NCI-H82 treated with DMSO at 0.1 percent for 48 hours (cell line): Measurements from ENCODE around the gene NOXA1.

Experiments
- DNase-seq: peaks from one replicate; lab custom pipeline; 2025; ENCODE audit not compliant: unreplicated experiment; lab: John Stamatoyannopoulos, UW

Gene NOXA1

DNA sequence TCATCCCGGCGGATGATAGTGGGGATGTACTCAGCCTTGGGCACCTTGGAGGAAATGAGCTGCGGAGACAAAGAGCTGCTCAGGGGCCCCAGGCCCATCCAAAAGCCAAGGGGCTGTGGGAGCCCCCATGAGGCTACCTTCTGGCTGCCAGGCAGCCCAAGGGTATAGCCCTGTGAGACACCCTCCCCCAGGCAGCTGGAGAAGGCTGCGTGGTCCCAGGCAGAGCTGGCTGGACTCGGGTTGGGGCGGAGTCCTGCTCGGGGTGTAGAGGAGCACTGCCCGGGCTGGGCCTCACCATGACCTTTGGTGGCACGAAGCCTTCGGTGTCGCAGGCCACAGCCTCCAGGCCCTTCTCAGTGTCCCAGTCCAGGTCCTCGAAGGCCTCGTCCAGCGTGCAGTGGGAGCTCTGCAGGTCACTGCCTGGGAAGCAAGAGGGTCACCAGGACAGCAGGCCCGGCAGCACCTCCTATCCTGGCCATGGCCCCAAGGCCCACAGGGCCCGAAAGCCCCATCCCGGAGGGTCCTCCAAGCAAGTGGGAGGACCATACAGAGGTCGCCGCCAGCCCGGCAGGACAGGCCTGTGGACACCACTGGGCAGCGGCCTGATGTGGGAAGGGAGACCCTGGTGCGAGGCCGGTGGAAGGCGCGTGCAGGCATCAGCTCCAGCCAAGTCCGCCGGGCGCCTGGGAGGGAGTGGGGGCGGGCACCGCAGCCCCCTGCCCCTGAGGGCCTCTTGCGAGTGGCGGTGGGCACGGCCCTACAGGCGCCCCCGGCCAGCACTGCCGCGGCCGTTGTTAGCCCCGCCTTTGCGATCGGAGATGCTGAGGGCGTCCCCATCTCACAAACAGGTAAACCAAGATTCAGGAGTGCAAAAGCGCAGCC is 29.8 kb downstream of the NOXA1 start:
- no peak for DNase-seq

DNA sequence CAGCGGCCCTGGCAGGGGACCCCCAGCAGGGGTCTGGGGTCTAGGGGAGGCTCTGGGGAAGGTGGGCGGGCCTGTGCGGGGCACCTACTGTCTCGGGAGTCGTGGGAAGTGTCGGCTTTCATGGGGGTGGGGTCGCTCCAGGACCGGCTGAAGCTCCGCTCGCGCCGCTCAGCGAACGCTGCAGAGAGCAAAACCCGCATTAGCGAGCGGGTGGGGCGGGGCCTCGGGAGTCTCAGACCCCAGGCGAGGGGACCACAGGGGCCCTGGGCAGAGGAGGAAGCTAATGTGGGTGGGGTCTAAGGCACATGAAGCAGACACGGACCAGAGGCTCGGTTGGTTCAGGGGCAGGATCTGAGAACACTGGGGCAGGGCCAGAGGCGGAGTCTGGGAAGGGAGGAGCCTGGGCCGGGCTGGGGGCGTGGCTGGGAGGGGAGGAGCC is 30.5 kb downstream of the NOXA1 start:
- no peak for DNase-seq

DNA sequence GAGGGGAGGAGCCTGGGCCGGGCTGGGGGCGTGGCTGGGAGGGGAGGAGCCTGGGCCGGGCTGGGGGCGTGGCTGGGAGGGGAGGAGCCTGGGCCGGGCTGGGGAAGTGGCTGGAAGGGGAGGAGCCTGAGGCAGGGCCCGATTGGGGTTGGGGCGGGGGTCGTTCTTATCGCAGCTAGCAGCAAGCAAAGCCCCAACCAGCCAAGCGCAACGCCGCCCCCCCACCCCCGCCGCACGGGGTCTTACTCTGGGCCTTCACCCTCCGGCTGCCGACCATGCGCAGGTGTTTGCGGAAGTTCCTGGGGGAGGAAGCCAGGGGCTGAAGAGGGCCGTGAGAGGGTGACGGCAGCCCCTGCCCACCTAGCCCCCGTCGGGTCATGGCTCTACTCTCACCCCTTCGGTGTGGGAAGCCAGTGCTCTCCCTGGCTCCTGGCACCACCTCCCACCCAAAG is 31.0 kb downstream of the NOXA1 start:
- no peak for DNase-seq

DNA sequence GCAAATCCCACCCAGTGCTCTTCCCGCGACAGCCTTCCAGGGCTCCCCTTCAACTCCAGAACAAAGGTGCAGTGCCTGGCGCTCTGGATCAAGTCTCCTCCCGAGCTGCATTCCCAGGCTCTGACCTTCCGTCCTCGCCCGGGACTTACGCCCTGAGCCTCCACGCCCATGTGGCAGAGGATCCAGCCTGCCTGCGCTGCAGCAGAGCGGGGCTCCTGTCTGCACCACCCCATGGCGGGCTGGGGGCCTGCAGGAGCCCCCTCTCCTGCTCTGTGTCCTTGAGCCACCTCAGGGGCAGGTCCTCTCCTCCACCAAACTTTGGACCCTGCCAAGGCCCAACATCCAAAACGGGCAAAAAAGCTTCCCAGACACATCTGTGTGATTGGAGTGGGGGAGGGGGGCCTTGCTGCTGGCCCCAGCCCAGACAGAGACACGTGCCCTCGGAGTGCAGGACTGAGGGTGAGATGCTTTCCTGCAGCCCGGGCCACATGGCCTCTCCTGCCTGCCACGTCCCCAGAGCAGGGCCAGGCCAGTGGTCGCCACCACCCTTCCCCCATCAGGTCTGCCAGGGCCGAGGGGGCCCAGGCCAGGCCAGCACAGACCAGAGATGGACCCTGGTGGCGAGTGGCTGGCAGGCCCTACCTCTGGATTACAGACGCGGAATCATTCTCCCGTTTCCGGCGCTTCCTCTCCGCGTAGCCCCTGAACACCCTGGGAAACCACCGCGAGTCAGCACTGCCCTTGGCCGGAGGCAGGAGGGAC is 31.6 kb downstream of the NOXA1 start:
- DNase-seq = no peak

DNA sequence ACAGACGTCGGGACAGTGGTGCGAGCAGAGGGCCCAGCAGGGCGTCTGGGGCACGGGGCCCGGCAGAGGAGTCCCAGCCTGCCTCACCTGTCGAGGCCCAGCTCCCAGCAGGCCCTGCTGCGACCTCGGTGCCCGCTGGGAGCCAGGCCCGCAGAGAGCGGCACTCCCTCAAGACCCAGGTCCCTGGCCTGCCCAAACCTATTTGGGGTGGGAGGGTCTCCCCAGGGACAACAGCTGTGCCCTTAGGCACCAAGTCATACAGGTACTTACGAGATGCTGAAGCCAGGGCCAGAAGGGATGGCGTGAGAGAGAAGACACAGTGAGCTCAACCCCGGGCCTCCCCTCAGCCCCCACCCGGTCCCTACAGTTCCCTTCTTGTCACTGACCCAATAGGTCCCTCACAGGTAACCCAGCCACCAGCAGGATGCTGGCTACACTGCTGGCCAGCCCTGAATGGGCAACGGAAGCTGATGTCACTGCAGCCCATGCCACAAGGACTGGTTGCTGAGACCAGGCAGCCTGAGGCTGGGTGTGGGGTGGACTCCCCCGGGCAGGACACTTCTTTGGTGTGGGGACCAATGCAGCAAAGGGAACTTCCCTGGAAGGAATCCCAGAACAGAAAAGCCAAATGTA is 32.3 kb downstream of the NOXA1 start:
- no peak for DNase-seq

DNA sequence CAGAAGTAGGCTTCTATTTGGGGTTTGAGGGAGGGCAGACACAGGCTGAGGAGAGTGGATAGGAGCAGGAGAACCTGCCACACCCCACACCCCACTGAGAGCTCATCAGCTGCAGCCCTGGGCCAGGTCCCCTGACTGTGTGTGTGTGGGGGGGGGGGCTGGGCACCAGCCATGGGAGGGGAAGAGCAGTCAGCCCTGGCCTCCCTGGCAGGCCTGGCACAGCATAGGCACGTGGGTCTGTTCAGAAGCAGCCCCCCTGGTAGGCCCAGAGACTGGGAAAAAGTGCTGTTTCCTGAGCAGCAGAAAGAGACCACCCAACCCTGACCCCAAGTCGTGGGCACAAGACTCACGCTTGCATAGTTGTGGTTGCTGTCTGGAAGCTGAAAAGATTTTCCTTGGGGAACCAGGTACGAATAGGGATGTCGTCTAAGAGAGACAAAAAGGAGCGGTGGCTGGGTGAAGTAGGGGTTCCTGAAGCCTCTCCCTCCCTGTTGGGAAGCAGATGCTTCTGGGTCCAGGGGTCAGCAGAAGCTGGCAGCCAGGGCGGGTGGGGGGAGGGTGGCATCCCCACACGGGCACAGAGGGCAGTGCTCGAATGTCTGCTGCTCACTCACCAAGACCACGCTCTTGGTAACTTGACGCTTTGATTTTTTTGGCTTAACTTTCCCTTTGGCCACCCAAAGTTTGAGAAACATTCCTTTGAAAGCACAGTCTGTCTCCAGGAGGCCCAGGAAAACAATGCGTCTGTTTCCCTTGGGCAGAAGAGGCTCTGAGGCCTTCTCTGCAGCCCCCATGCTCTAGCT is 33.1 kb downstream of the NOXA1 start:
- no peak for DNase-seq

DNA sequence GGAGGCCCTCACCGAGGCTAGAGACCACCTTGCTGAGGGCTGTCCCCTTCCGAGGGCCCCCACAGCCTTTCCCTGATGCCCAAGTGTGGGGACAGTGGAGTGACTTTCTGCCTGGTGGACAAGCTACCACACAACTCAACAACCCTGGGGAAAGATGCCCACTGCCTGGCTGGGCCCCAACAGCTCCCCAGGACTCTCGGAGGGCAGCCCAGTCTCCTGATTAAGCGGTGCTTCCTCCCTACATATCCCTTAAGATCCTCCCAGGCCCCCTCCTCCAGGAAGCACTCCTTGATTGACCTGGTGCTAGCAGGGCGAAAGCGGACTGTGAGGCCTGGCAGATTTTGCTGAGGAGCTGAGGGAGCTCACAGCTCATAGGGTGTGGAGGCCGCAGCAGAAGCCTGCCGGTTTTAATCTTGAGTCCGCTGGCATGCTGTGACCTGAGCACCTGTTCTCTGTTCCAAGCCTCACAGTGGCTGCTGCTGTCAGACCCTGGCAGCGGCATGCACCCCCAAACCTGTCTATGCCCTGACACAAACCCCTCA is 33.7 kb downstream of the NOXA1 start:
- DNase-seq = no peak

DNA sequence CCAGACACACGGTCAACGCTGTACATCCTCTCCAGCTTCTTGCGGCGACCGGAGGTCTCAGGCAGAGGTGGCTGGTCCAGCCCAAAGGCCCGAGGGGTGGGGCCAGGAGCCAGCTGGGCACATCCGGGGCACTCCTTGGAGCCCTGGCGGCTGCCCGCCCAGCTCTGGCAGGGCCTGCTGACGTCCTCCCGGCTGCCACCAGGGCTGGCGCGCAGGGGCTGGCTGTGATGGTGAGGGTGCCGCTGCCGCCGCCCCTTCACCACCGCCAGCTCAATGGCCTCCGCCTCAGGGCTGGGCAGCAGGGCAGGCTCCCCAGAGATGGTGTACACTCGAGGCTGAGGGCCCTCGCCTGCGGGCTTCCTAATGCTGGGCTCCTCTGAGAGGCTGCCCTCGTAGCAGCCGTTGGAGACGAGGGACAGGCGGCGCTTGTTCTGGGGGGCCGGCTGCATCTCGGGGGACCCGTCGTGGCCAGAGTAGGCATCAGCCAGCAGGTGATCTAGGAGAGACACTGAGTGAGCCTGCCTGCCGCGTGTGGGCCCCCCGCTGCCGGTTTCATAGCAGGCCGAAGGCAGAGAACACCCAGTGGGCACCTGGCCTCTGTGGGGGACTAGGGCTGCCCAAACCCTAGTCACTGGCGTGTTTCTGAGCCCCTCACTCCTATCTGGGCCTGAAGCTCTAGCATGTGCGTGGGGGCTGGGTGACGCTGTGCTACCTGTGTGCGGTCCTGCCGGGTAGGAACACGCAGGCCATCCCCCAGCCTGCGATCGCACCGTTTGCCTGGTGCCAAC is 34.4 kb downstream of the NOXA1 start:
- no peak for DNase-seq

DNA sequence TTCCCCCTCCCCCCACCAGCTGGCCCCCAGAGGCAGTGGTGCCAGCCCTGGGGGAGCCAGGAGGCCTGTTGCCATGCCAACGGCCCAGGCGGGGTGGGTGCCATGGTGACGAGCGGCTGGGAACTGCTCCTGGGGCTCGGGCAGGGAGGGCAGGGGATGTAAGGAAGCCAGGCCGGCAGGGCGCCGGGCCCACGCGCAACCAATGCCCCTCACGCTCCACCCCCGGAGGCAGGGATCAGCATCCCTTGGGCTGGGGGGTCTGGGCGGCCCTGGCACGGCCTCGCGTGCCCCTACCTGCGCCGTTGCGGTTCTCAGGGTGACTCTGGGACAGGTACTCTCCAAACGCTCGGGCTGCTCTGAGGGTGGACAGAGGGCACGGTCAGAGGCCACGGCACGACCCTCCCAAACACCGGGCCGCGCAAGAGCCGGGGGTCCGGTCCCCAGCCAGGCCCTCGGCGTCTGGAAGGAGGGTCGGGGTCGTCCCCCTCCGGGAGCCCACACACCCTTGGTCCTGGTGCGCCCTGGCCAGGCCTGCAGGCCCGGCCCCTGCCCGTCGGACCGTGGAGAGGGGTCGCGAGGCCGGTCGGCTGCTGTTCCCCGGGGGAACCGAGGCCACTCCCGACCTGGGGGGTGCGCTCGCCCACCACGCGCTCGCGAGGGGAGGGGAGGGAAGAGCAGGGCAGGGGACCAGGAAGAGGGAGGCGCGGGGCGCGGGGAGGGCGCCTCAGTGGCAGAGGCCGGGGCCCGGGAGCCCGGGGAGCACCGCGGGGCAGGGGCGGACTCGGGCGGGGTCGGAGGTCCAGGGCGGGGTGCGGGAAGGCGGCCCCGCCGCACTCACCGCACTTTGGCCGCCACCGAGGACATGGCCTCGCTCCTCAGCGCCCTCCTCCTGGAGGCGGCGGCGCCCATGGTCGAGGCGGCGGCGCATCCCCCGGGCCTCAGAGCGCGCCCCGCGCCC is 35.3 kb downstream of the NOXA1 start:
- DNase-seq = no peak

DNA sequence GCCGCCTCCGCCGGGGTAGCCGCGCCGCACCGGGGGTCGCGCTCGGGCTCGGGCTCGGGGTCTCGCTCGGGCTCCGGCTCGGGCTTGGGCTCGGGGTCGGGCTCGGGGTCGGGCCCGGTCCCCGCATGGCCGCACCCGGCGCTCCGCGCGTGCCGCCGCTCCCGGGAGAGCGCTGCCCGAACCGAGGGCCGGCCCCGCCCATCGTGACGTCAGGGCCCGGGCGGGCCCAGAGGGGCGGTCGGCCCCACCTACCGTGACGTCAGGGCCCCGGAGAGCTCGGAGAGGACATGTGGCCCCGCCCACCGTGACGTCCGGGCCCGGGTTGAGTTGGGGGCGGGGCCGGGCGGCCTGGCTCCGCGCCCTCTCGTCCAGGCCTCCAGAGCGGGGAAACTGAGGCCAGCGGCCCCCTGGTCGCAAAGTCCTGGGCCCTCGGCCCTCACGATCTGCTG is 36.0 kb downstream of the NOXA1 start, which contains the start of gene NSMF:
Gene NSMF (minus strand): TSS at position 183 of the 449 bp plus-strand sequence. CDS start 232 bp downstream, outside the sequence.
- DNase-seq = peak; percentile 57

DNA sequence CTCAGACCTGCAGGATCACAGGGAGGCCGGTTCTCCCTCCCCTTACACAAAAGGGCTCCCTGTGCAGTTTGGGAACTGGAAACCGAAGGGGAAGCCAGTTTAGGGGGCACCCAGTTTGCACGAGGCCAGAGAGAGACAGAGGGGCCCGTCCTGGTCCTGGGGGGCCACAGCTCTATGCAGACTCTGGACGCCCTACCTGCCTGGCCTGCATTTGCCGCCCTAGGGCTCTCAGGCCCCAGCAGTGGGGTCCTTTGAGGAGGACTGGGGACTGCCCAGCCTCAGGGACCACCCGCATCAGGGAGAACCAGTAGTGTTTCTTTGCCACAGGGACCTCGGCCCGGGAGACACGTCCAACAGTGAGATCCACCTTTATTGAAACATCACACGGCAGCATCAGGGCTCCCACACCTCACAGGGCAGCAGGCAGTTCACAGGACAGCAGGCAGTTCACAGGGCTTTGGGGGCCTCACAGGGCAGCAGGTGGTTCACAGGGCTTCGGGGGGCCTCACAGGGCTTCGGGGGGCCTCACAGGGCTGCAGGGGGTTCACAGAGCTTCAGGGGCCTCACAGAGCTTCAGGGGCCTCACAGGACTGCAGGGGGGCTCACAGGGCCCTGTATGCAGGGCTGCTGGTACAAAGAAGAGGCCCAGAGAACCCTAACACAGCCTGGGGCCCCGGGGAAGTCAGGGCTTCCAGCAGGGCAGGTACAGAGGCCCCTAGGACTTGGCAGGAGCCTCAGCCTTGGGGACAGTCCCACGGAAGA is 36.6 kb downstream of the NOXA1 start:
- DNase-seq = no peak

DNA sequence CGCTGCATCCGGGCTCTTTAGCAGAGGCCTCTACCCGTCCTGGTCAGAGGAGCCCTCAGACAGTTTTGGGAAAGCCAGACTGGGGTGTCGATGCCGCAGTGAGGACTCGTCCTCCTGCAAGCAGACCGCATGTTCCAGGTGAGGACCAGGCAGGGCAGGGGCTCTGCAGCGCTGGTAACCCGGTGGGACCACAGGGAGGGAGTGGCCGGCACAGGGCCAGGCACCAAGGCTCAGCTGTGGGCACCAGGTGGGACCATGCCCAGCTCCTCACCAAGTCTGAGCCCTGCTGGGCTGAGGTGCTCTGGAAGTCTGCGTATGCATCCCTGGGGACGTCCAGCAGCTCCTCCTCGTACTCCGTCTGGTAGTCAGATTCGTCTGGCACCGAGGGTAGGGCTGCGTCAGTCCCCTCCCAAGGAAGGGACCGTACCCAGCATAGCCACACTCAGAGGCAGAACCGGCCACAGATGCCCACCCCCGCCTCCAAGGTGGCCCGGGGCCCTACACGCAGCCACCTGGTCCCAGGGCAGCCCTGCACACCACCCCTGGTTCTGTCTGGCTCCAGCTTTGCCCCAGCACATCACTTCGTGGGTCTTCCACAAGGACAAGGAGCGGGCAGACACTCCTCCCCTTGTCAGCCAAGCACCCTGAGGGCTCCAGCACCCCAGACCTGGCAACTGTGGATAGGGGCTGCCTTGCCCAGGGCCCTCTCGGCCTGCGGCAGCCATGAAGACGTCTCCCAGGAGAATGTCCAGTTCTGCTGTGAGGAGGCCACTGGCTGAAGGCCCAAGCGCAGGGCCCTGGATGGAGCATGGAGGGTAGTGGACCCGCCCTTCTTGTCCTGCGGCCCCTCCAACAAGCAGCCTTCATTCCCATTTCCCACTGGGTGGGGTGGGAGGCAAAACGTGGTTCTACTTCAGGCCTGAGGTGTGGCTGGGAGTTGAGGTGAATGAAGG is 37.4 kb downstream of the NOXA1 start:
- no peak for DNase-seq

DNA sequence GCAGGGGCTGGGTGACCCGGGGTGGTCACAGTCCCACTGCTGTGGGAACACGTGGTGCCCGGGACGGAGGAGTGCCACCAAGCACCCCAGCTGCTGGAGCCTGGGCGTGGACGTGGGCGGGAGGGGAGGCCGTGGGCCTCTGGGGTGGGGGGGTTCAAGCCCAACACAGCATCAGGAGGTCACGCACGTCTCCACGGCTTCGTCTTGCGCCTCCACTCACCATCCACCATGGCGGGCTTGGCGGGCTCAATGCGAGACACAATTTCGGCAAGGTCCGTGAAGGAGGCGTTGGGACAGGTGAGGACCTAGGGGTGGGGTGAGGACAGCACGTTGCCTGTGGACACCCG is 38.1 kb downstream of the NOXA1 start:
- no peak for DNase-seq

DNA sequence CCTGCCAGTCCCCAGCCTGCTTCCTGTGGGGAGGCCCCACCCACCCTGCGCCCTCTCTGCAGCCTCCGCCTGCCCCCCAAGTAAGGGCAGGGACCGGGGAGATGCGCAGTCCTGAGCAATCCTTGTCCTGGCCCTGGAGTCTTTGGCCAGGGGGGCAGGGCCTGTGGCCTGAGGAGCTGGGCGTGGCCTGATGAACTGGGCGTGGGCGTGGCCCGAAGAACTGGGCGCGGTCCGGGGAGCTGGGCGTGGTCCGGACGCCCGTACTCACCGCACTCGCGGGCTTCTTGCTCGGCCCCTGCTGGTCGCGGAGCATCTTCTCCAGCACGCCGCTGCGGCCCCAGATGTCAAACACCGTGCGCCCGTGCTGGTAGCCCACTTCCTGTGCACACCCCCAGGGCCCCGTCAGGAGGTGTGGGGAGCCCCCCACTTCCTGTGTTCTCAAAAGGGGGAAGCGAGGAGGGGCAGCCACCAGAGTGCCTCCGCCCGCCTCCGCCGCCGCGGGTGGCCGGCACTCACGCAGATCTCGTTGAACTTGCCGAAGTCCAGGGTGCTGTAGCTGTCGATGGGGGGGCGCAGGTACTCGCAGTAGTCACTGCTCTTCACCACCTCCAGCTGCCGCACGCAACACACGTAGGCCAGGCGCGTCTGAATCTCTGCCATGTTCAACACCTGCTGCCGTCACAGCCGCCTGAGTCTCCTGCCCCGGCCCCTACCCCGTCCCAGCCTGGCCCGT is 38.6 kb downstream of the NOXA1 start:
- DNase-seq = no peak

DNA sequence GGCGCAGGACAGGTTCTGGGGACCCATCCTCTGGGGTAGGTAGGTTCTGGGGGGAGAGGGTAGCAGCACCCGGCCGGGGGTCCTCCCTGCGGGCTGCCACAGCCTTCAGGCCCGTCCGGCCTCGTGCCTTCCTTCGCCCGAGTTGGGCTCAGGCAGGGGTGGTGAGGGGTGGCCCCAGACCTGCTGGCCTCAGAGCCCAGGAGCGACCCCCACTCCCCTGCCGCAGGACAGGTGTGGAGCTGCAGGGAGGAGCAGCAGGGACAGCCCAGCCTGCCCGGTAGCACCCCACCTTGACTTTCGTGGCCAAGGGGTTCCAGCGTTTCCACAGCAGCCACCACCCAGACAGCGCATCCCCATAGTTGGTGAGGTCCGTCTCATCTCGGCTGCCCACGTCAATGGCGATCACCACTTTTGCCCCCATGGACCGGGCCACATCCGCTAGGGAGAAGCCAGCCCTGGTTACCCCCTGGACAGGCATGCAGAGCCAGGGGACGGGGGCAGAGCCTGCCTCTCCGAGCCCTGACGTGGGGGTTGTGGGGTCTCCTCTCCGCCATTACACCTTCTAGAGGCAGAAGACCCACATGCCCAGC is 39.3 kb downstream of the NOXA1 start:
- no peak for DNase-seq
